GM12878 (cell line): ENCODE measurements around the gene CDK11A. TPM values are rescaled to one million over a fixed set of nuclear protein-coding genes. Genes with fewer than 3 reads are reported as not detected.

Experiments
- ATAC-seq: fragments of 200-7000 bp; cut with Tn5 transposase; 3 replicates; pipeline ENCODE4 v1.9.1; 2020; ENCODE audit warnings: mild to moderate bottlenecking, moderate library complexity
- BruUV-seq: library from RNA; stranded (reverse); fragments of 400-500 nt; replicated peaks from 2 replicates; lab custom pipeline; 2021; lab: Mats Ljungman, UMichigan
- CTCF ChIA-PET: fragments of 300-600 bp; sonication (Branson Sonifier 250); formaldehyde crosslinking; extraction: SDS; loops from one replicate; lab custom pipeline; 2021; ENCODE audit warnings: inconsistent platforms; lab: Yijun Ruan, JAX
- POLR2A ChIA-PET: fragments of 350-600 bp; formaldehyde crosslinking; extraction: SDS; loops from one replicate; lab custom pipeline; 2021; ENCODE audit warnings: inconsistent platforms; lab: Charles Lee
- RAD21 ChIA-PET: fragments of 300-600 bp; sonication (Branson Sonifier 250); formaldehyde crosslinking; loops from one replicate; lab custom pipeline; 2023; ENCODE audit warnings: antibody characterized with exemption; ENCODE audit not compliant: unreplicated experiment; lab: Charles Lee
- SMC1A ChIA-PET: fragments of 300-600 bp; sonication (Branson Sonifier 250); formaldehyde crosslinking; loops from one replicate; lab custom pipeline; 2023; ENCODE audit not compliant: unreplicated experiment, uncharacterized antibody; lab: Charles Lee
- DNase-seq: peaks from one replicate; pipeline ENCODE4 v3.0.0-alpha.2; 2011; ENCODE audit warnings: low read depth, low spot score
- FAIRE-seq: peaks from 3 replicates; lab custom pipeline; 2011; peaks lifted over from hg19 to GRCh38; lab: Jason Lieb, UNC
- H2AFZ ChIP-seq: 2 replicates; pipeline ENCODE4 v1.6.0; 2011; ENCODE audit warnings: low read depth, low read length, control low read depth; ENCODE audit not compliant: control insufficient read depth
- H3K27ac ChIP-seq: 2 replicates; pipeline ENCODE4 v1.5.1; 2011; ENCODE audit warnings: control low read depth; ENCODE audit not compliant: control insufficient read depth, insufficient read depth
- H3K27me3 ChIP-seq, 2 experiments: replicated peaks in 1 of 2; 2 replicates each; pipeline versions ENCODE4 v1.6.0 to v1.6.1; 2011; ENCODE audit warnings: low read length in 1 of 2; ENCODE audit not compliant: control insufficient read depth in 2 of 2, insufficient read depth in 2 of 2
- H3K36me3 ChIP-seq, 2 experiments: 2 replicates each; pipeline ENCODE4 v1.5.1; 2011; ENCODE audit warnings: low read length in 1 of 2; ENCODE audit not compliant: control insufficient read depth in 2 of 2, insufficient read depth in 2 of 2
- H3K4me1 ChIP-seq: 2 replicates; pipeline ENCODE4 v1.6.1; 2011; ENCODE audit warnings: mild to moderate bottlenecking, low read length, moderate library complexity, mixed read lengths; ENCODE audit not compliant: control insufficient read depth, insufficient read depth
- H3K4me2 ChIP-seq: 2 replicates; pipeline ENCODE4 v1.6.0; 2011; ENCODE audit warnings: control low read depth; ENCODE audit not compliant: control insufficient read depth, insufficient read depth
- H3K4me3 ChIP-seq: fragments of 200-600 bp; sonication (generic); 2 replicates; pipeline ENCODE4 v1.5.1; 2016
- H3K79me2 ChIP-seq: 2 replicates; pipeline ENCODE4 v1.6.0; 2011; ENCODE audit warnings: low read length; ENCODE audit not compliant: control insufficient read depth, insufficient read depth
- H3K9ac ChIP-seq: 2 replicates; pipeline ENCODE4 v1.8.0; 2011; ENCODE audit warnings: low read length, control low read depth, mixed read lengths; ENCODE audit not compliant: control insufficient read depth, insufficient read depth
- H3K9me3 ChIP-seq: replicated peaks from 3 replicates; pipeline ENCODE4 v1.5.1; 2011; ENCODE audit warnings: mild to moderate bottlenecking, low read length; ENCODE audit not compliant: control insufficient read depth, insufficient read depth
- H4K20me1 ChIP-seq: 2 replicates; pipeline ENCODE4 v1.6.0; 2011; ENCODE audit not compliant: control insufficient read depth, insufficient read depth
- ATF2 ChIP-seq: IDR thresholded peaks from 2 replicates; pipeline ENCODE4 v1.6.1; 2012; ENCODE audit warnings: low read length, inconsistent platforms
- BCL11A ChIP-seq: IDR thresholded peaks from 2 replicates; pipeline ENCODE4 v1.6.1; 2011; ENCODE audit warnings: low read depth, low read length
- BCL3 ChIP-seq: IDR thresholded peaks from 2 replicates; pipeline ENCODE4 v1.6.1; 2011; ENCODE audit warnings: borderline replicate concordance, low read depth, mild to moderate bottlenecking, moderate library complexity, low read length; ENCODE audit not compliant: insufficient read depth, poor library complexity, severe bottlenecking
- BHLHE40 ChIP-seq, 2 experiments: fragments of 450-650 bp in 1 of 2; IDR thresholded peaks; 2 replicates each; pipeline ENCODE4 v1.6.1; 2011 to 2017; ENCODE audit warnings: low read depth in 2 of 2, borderline replicate concordance in 1 of 2, improper control_type of control experiment in 1 of 2, low read length in 1 of 2, mild to moderate bottlenecking in 1 of 2
- CBX3 ChIP-seq: fragments of 200-600 bp; sonication (generic); IDR thresholded peaks from 2 replicates; pipeline ENCODE4 v1.6.1; 2016; ENCODE audit warnings: low read depth, borderline replicate concordance
- CHD1 ChIP-seq: IDR thresholded peaks from 2 replicates; pipeline ENCODE4 v1.6.1; 2012; ENCODE audit warnings: low read depth, low read length, improper control_type of control experiment
- CHD2 ChIP-seq: IDR thresholded peaks from 2 replicates; pipeline ENCODE4 v1.6.1; 2011; ENCODE audit warnings: low read depth, low read length, improper control_type of control experiment, borderline replicate concordance
- IRF5 ChIP-seq: fragments of 450-650 bp; IDR thresholded peaks from 2 replicates; pipeline ENCODE4 v1.6.1; 2017; ENCODE audit warnings: borderline replicate concordance
- JUND ChIP-seq: IDR thresholded peaks from 2 replicates; pipeline ENCODE4 v1.6.1; 2012; ENCODE audit warnings: low read depth, mild to moderate bottlenecking, low read length, improper control_type of control experiment, moderate library complexity
- MLLT1 ChIP-seq: fragments of 450-650 bp; IDR thresholded peaks from 2 replicates; pipeline ENCODE4 v1.6.1; 2016; ENCODE audit warnings: mild to moderate bottlenecking
- NFXL1 ChIP-seq: fragments of 450-650 bp; IDR thresholded peaks from 2 replicates; pipeline ENCODE4 v1.6.1; 2017; ENCODE audit warnings: antibody characterized with exemption, mild to moderate bottlenecking, borderline replicate concordance
- PAX5 ChIP-seq: IDR thresholded peaks from 2 replicates; pipeline ENCODE4 v1.6.1; 2011; ENCODE audit warnings: low read depth, low read length, borderline replicate concordance
- RBBP5 ChIP-seq: fragments of 200-600 bp; sonication (generic); conservative IDR thresholded peaks from 2 replicates; pipeline ENCODE4 v1.6.1; 2016
- ZNF24 ChIP-seq: fragments of 450-650 bp; IDR thresholded peaks from 2 replicates; pipeline ENCODE4 v1.6.1; 2017; ENCODE audit warnings: antibody characterized with exemption, mild to moderate bottlenecking
- WGBS: methylation state at CpG from one replicate; pipeline ENCODE4 v1.1.6; 2016; ENCODE audit warnings: low lambda C conversion rate; ENCODE audit not compliant: insufficient replicate concordance, insufficient coverage; ENCODE audit errors: missing lambda C conversion rate; 5-methylcytosine and 5-hydroxymethylcytosine counted together
- in situ Hi-C: fragments of 300-500 bp; cut with MboI; formaldehyde crosslinking; loops from 9 replicates; pipeline ENCODE4 v1.14.3; 2018; ENCODE audit warnings: mixed read lengths
- intact Hi-C: fragments of 100-400 bp; cut with micrococcal nuclease; formaldehyde crosslinking; loops from one replicate; pipeline ENCODE4 v1.14.2; 2022; ENCODE audit not compliant: unreplicated experiment
- polyA plus RNA-seq, 11 experiments: library from polyadenylated mRNA; depleted of rRNA in 4 of 11; unstranded in 6 of 11; stranded (reverse) in 5 of 11; fragments of >200 nt; fragmentation: Nextera tagmentation in 4 of 11; fragmentation: Illumina TruSeq in 1 of 11; extraction: Ambion mirVana in 4 of 11; extraction: Trizol in 1 of 11; gene quantifications; 1 replicate in 1 of 11; 2 replicates in 10 of 11; pipeline versions ENCODE4 v1.2.1 to v1.2.3, GENCODE V29; 2011 to 2016; ENCODE audit warnings: inconsistent platforms in 2 of 11, missing spikeins in 2 of 11, low read depth in 1 of 11
- total RNA-seq, 4 experiments: library from RNA; depleted of rRNA in 3 of 4; stranded (reverse); fragments of >200 nt in 3 of 4; fragmentation: Illumina TruSeq in 1 of 4; extraction: Trizol in 1 of 4; gene quantifications; 2 replicates each; pipeline versions ENCODE4 v1.2.1 to v1.2.3, GENCODE V29; 2013 to 2021
- TF ChIP-seq, protein P1 (sequence below): fragments of 450-650 bp; conservative IDR thresholded peaks from 2 replicates; pipeline ENCODE4 v1.6.1; 2017; ENCODE audit warnings: mild to moderate bottlenecking, moderate library complexity

Gene CDK11A
- total and polyA plus RNA-seq, 10 of the 15 experiments (the other 5 are each of a cell fraction or from before 2014, with no cell fraction given), result 5.1 to 46.0 (median 25.9) TPM

GRCh38 chr1:1664941-1665814 is 59.0 kb downstream of the CDK11A start:
- FAIRE-seq (no peak), DNase-seq (no peak), ATAC-seq (no peak)
- CTCF ChIA-PET, result interaction anchor here (2.3 kb wide), 1 partner anchor 13 kb away, joined by 13 read pairs; no protein-coding TSS in a partner anchor
- Histone ChIP-seq H3K9me3 (no peaks in the 10 kb centered on the region), H2AFZ (no peak overlapping the region), H3K4me1 (no peaks in the 10 kb centered on the region), H3K79me2 (no peaks in the 10 kb centered on the region), H3K9ac (no peak overlapping the region), H3K27ac (no peak overlapping the region), H3K36me3 (peaks cover 6 to 7% of the 10 kb centered on the region in 2 experiments; a peak in 3 of 4 replicates), H3K4me3 (no peak overlapping the region), H3K27me3 (no peaks in the 10 kb centered on the region), H3K4me2 (no peak overlapping the region), H4K20me1 (no peaks in the 10 kb centered on the region)
- RAD21 ChIA-PET, result no interaction called here
- in situ Hi-C loops, result no loop called here
- POLR2A ChIA-PET, result interaction anchor here (0.5 to 1.1 kb wide), 2 partner anchors 12 to 238 kb away, joined by 4 to 11 read pairs; no protein-coding TSS in a partner anchor
- 93% methylated on average over 27 of the region's 27 CpGs for WGBS
- SMC1A ChIA-PET, result no interaction called here
- BruUV-seq, result no TSS peak
- intact Hi-C loops, result no loop called here
- no peak for TF ChIP-seq CBX3
- TF ChIP-seq CHD2, result no peak
- no peak for TF ChIP-seq MLLT1
- TF ChIP-seq BCL11A, result no peak
- TF ChIP-seq CHD1, result no peak
- no peak for TF ChIP-seq ZNF24
- TF ChIP-seq BHLHE40 (IDR thresholded peaks at IDR 0.05; ENCODE audit: borderline replicate concordance in 1 of 2, low read depth in 2 of 2, low read length in 1 of 2), result no peak
- TF ChIP-seq JUND, result no peak
- no peak for TF ChIP-seq NFXL1
- no peak for TF ChIP-seq ATF2
- no peak for TF ChIP-seq BCL3
- TF ChIP-seq IRF5, result no peak
- no peak for TF ChIP-seq RBBP5
- TF ChIP-seq PAX5, result no peak
- TF ChIP-seq, protein P1, sequence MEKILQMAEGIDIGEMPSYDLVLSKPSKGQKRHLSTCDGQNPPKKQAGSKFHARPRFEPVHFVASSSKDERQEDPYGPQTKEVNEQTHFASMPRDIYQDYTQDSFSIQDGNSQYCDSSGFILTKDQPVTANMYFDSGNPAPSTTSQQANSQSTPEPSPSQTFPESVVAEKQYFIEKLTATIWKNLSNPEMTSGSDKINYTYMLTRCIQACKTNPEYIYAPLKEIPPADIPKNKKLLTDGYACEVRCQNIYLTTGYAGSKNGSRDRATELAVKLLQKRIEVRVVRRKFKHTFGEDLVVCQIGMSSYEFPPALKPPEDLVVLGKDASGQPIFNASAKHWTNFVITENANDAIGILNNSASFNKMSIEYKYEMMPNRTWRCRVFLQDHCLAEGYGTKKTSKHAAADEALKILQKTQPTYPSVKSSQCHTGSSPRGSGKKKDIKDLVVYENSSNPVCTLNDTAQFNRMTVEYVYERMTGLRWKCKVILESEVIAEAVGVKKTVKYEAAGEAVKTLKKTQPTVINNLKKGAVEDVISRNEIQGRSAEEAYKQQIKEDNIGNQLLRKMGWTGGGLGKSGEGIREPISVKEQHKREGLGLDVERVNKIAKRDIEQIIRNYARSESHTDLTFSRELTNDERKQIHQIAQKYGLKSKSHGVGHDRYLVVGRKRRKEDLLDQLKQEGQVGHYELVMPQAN, result no peak
